NCI-H2196 (cell line): ENCODE measurements around the gene NCOA3.
"Not testable (repeated sequence)": the region's sequence is repeated elsewhere in the genome, so short reads cannot be mapped to it uniquely, and the experiment has no call there.

Experiments used
- DNase-seq: peaks from one replicate; lab custom pipeline; 2025; ENCODE audit not compliant: unreplicated experiment; lab: John Stamatoyannopoulos, UW

The NCOA3 gene

GRCh38 chr20:47468290-47469050 is 33.2 kb upstream of the NCOA3 start:
- no peak for DNase-seq

DNA sequence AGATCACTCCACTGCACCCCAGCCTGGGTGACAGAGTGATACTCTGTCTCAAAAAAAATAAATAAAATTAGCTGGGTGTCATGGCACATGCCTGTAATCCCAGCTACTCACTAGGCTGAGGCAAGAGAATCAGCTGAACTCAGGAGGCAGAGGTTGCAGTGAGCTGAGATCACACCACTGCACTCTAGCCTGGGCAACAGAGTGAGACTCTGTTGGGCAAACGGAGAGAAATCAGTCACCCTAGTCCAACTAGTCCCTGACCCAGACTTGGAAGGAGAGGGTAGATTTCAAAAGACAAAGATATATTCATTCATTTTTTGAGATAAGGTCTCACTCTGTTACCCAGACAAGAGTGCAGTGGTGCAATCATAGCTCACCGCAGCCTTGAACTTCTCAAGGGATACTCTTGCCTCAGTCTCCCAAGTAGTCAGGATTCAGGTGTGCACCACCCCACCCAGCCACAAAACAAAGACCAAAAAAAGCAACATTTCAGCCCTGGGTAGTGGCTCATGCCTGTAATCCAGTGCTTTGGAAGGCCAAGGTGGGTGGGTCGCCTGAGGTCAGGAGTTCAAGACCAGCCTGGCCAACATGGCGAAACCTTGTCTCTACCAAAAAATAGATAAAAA is 26.2 kb upstream of the NCOA3 start:
- no peak for DNase-seq

- no peak for DNase-seq
These were observed 25.2 kb upstream of the NCOA3 start for GRCh38 chr20:47476452-47476851.

DNA sequence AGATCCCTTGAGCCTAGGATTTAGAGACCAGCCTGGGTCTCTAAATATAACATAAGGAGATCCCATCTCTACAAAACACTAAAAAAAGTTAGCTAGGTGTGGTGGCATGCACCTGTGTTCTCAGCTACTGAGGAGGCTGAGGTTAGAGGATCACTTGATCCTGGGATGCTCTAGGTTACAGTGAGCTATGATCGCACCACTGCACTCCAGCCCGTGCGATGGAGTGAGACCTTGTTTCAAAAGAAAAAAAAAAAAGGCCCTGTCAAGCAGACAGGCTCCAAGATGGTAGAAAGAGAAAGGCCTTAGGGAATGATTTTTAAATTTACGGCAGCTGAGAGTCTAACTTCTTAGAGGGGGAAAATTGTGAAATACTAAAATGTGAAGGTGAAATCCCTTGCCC is 22.6 kb upstream of the NCOA3 start:
- DNase-seq = no peak

- DNase-seq = no peak
These were observed 22.2 kb upstream of the NCOA3 start for GRCh38 chr20:47479506-47479905.

DNA sequence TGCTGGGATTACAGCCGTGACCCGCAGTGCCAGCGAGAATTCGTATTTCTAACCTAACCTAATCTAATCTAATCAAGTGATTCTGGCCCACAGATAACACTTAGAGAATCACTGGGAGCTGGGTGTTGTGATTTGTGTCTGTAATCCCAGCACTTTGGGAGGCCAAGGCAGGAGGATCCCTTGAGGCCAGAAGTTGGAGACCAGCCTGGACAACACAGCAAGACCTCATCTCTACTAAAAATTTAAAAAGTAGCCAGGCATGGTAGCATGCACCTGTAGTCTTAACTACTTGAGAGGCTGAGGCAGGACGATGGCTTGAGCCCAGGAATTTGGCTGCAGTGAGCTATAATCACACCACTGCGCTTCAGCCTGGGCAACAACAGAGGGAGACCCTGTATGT is 21.4 kb upstream of the NCOA3 start:
- no peak for DNase-seq

DNA sequence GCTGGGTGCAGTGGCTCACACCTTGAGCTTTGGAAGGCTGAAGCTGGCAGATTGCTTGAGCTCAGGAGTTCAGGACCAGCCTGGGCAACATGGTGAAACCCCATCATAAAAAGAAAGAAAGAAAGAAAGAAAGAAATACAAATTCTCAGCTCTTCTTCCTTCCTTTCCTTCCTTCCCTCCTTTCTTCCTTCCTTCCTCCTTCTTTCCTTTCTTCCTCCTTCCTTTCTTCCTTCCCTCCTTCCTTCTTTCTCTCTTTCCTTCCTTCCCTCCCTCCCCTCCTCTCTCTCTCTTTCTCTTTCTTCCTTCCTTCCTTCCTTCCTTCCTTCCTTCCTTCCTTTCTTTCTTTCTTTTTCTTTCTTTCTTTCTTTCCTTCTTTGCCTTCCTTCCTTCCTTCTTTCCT is 21.0 kb upstream of the NCOA3 start:
- no peak for DNase-seq

DNA sequence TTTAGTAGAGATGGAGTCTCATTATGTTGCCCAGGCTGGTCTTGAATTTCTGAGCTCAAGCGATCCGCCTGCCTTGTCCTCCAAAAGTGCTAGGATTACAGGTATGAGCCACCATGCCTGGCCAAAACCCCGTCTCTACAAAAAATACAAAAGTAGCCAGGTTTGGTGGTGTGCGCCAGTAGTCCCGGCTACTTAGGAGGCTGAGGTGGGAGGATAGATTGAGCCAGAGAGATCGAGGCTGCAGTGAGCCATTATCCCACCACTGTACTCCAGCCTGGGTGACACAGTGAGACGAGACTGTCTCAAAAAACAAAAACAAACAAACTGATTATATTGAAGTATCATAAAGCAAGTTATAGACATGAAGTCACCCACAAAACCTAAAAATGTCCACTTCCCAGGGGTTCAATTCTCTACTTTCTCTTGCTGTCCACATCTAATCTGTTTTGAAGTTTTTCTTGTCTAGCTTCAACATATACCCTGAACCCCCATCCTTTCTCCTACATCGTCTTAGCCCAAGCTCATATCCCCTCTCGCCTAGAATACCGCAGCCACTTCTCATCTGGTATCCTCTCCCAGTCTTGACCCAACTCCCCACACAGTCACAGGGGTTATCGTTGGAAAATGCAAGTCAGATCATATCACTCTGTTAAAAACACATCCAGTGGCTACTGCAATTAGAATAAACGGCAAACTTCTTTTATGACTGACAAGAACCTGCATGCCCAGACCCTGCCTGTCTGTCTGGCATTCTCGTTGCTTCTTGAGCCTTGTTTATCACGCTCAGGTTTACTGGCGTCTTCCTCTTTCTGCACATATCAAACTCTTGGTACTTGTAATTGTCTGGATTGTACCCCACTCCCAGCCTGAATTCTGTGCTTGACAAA is 20.1 kb upstream of the NCOA3 start:
- no peak for DNase-seq

GRCh38 chr20:47482705-47483104 is 19.0 kb upstream of the NCOA3 start:
- DNase-seq = no peak

DNA sequence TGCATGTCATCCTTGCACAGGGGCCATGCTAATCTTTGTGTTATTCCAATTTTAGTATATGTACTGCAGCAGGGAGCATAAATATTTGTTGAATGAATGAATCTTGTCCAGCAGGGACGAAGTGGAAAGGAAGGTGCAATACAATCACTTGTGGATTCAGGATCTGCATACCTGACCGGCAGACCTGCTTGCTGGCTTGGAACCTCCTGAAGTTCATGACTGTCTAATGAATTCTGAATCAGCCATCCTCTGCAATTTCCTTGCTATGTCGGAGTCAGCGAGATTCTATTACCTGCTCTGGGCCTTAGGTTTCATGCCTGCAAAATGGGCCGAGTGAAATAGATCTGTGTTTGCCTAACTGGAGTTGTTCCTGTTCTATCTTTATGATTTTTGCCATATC is 17.4 kb upstream of the NCOA3 start:
- no peak for DNase-seq

- no peak for DNase-seq
These were observed 14.3 kb upstream of the NCOA3 start for GRCh38 chr20:47487175-47487917.

DNA sequence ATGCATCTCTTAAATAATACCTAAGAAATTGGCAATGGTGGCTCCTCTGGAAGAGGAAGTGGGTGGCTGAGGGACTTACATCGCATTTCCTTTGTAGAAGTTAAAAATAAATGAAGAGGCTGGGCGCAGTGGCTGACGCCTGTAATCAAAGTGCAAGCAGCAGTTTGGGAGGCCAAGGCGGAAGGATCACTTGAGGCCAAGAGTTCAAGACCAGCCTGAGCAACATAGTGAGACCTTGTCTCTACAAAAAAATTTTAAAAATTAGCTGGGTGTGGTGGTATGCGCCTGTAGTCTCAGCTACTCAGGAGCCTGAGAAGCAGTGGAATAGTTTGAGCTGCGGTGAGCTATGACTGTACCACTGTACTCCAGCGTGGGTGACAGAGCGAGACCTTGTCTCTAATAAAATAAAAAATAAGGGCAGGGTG is 12.2 kb upstream of the NCOA3 start:
- no peak for DNase-seq

DNA sequence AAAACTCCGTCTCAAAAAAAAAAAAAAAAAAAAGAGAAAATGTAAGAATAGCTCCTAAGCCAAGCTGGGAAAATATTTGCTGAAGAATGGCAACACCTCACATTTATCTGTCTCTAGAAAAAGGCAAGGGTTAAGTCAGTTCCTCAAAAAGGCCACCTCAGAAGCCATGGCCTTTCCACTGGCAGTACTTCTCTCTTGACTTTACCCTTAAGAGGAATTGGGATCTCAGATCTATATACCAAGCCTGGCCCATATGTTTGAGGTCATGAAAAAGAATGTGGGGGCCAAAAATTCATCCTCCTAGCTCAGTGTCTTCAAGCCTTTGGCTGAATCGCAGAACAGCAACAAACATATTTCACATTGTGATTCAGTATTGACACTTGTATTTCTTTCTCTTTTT is 10.9 kb upstream of the NCOA3 start:
- DNase-seq = no peak

DNA sequence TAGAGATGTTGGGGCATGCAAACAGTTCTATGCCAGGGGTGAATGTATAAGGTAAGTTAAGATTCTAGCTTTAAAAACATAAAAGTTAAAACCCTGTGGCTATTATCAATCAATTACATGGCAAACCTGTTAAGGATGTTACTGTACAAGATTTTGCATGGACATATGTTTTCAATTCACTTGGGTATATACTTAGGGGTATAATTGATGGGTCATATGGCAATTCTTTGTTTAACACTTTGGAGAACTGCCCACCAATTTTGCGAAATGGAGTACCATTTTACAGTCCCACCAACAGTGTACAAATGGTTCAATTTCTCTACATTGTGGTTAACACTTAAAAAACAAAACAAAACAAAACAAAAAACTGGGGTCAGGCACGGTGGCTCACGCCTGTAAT is 9.4 kb upstream of the NCOA3 start:
- DNase-seq = no peak

DNA sequence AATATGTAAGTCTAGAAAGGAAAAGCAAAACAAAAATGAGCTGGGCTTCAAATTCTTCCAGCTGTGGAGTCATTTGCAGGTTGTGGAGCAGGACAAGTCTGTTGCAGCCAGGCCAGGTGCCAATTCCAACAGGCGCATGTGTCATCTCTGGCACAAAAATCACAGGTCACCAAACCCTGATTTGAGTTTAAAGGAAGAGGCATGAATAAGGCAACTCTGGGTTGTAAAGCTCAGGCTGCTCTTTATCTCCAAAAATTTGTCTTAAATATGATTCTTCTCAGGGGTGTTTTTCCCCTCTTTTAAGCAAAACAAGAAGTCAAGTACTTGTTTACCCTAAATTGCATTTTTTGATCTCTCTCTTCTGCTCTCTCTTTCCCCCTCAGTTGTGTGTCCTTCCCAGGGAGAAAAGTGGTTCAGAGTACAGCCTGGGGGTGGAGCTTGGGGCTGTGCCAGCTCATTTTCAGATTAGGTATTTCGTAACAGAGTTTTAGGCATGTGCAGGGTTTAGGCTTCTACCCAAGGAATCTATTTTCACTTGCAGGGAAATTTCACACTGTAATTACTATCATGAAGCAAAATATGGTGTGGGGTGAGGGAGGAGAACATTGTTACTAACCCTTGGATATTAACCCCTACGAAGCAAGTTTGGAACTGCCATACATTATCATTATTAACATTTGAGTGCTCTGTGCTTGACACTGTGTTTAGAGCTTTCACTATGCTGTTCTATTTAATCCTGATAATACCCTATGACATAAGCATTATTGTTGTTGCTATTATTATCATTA is 8.3 kb upstream of the NCOA3 start:
- peak; percentile 78 for DNase-seq

DNA sequence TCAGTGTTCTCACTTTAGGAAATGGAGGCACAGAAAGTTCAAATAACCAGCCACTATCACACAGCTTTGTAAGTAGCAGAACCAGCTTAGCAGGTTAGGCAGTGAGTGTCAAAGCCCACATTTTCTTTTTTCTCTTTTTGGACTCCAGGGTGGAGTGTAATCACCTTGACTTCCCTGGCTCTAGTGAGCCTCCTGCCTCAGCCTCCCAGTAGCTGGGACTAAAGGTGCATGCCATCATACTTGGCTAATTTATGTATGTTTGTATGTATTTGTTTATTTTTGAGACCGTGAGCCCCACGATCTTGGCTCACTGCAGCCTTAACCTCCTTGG is 7.8 kb upstream of the NCOA3 start:
- peak; percentile 33 for DNase-seq

GRCh38 chr20:47494606-47495005 is 7.1 kb upstream of the NCOA3 start:
- DNase-seq = not testable (repeated sequence)

DNA sequence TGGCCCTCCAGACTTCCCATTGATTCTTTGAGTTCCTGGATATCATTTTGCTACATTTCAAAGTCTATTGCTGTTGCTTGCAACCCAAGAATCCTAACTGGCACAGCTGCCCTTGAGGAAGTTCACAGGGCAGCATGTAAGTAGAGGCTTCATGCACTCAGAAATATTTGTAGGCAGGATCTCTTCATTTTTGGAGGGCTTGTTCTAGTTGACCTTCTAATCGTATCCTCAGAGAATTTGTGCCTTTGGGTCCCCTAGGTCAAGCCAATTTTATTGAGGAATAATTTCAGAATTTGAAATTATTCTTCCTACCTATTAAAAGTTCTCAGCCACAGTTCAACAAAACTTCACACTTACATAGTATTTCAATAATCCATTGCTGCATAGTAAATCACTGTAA is 5.6 kb upstream of the NCOA3 start:
- no peak for DNase-seq

- DNase-seq = no peak
These were observed 3.1 kb upstream of the NCOA3 start for GRCh38 chr20:47498606-47499005.

DNA sequence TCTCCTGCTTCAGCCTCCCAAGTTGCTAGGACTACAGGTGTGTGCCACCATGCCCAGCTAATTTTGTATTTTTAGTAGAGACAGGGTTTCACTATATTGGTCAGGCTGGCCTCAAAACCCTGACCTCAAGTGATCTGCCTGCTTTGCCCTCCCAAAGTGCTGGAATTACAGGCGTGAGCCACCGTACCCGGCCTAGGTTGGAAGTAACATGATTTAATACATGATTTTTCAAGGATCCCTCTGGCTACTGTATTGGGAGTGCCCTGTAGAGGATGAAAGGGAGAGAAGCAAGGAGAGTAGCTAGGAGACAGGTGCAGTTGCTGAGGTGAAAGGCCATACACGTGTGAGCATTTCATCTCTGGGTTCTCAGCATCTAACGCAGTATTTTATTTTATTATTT is 2.6 kb upstream of the NCOA3 start:
- no peak for DNase-seq

- DNase-seq = not testable (repeated sequence)
These were observed 1.6 kb upstream of the NCOA3 start for GRCh38 chr20:47500082-47500481.
